ENCODE measurements around the gene ARHGAP18. TPM values are rescaled to one million over a fixed set of nuclear protein-coding genes. Genes with fewer than 3 reads are reported as not detected.
A peak's percentile ranks its signal among the peaks of the same experiment; 100 is the strongest.

Gene ARHGAP18
- total RNA-seq, 1 donor from 2014 or later = 16.3 TPM

GRCh38 chr6:129744201-129744879, 34.4 kb upstream of the ARHGAP18 start:
- Histone ChIP-seq H3K36me3 (ENCODE audit: control insufficient read depth, insufficient read depth, low read length) (no peaks in the 10 kb centered on the region), H3K4me3 (ENCODE audit: low read depth, low read length) (no peak overlapping the region), H3K27me3 (ENCODE audit: control insufficient read depth, insufficient read depth, low read length) (no peaks in the 10 kb centered on the region)
- TF ChIP-seq CTCF (IDR thresholded peaks at IDR 0.05; ENCODE audit: insufficient read depth, low read length, poor library complexity, severe bottlenecking) = no peak
- DNase-seq (ENCODE audit: low read depth) = peak; percentile 79

DNA sequence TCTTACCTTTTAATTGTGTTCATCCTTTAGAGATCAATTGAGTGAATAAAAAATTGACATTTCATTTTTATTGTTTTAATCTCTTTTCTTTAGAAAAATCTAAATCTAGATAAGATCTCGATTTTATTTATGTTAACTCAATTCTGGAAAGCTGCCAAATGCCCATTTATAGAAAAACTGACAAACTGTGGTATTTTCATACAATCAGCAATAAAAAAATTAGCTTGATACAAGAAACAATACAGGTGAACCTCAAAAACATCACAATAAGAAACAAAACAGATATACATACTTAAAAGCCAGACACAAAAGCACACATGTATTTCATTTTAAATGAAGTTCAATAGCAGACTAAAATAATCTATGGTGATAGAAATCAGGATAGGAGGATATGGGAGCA, 30.0 kb upstream of the ARHGAP18 start:
- no peak for TF ChIP-seq CTCF (IDR thresholded peaks at IDR 0.05; ENCODE audit: insufficient read depth, low read length, poor library complexity, severe bottlenecking)
- Histone ChIP-seq H3K36me3 (ENCODE audit: control insufficient read depth, insufficient read depth, low read length) (no peaks in the 10 kb centered on the region), H3K4me3 (ENCODE audit: low read depth, low read length) (no peak overlapping the region), H3K27me3 (ENCODE audit: control insufficient read depth, insufficient read depth, low read length) (no peaks in the 10 kb centered on the region)
- no peak for DNase-seq (ENCODE audit: low read depth)

- Histone ChIP-seq H3K36me3 (ENCODE audit: control insufficient read depth, insufficient read depth, low read length) (no peaks in the 10 kb centered on the region), H3K27me3 (ENCODE audit: control insufficient read depth, insufficient read depth, low read length) (no peaks in the 10 kb centered on the region), H3K4me3 (ENCODE audit: low read depth, low read length) (no peak overlapping the region)
- TF ChIP-seq CTCF (IDR thresholded peaks at IDR 0.05; ENCODE audit: insufficient read depth, low read length, poor library complexity, severe bottlenecking) = no peak
- DNase-seq (ENCODE audit: low read depth) = no peak
Measured at GRCh38 chr6:129736105-129736504, 26.1 kb upstream of the ARHGAP18 start.

DNA sequence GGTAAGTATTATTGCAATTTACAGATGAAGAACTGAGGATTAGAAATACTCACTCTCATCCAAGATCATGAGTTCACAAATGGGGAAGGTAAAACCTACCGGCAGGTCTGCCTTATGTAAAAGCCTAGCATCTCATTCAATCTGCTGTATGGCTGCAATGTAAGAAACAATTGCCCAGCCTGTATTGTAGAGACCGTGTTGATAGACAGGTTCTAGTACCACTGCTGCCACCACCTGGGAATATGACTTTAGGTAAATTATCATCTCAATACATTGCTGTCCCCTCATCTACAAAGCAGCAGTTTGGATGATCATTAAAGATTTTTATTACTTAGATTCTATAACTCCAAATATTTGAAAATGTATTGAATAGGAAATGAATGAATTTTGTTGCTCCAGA, 23.3 kb upstream of the ARHGAP18 start:
- TF ChIP-seq CTCF (IDR thresholded peaks at IDR 0.05; ENCODE audit: insufficient read depth, low read length, poor library complexity, severe bottlenecking) = no peak
- Histone ChIP-seq H3K4me3 (ENCODE audit: low read depth, low read length) (no peak overlapping the region), H3K36me3 (ENCODE audit: control insufficient read depth, insufficient read depth, low read length) (no peaks in the 10 kb centered on the region), H3K27me3 (ENCODE audit: control insufficient read depth, insufficient read depth, low read length) (no peaks in the 10 kb centered on the region)
- DNase-seq (ENCODE audit: low read depth) = no peak

- Histone ChIP-seq H3K4me3 (ENCODE audit: low read depth, low read length) (no peak overlapping the region), H3K27me3 (ENCODE audit: control insufficient read depth, insufficient read depth, low read length) (no peaks in the 10 kb centered on the region), H3K36me3 (ENCODE audit: control insufficient read depth, insufficient read depth, low read length) (no peaks in the 10 kb centered on the region)
- TF ChIP-seq CTCF (IDR thresholded peaks at IDR 0.05; ENCODE audit: insufficient read depth, low read length, poor library complexity, severe bottlenecking) = no peak
- no peak for DNase-seq (ENCODE audit: low read depth)
Measured at GRCh38 chr6:129732542-129732941, 22.6 kb upstream of the ARHGAP18 start.

DNA sequence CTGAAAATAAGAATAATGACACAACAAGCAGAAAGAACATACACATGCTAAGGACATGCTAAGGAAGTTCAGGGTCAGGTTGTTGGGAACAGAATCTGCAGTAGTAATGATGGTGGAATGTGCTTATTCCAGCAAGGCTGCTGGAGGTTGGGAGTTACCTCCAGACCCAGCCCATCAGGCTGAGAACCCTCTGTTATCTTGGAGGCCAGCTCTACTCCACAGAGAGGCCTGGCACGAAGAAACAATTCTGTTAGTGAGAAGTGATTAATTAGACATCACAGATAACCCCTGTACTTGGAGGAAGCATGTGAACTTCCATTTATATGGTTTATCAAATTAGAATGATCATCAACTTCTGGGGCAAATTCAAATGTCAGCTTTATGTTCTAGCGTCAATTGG, 22.1 kb upstream of the ARHGAP18 start:
- Histone ChIP-seq H3K27me3 (ENCODE audit: control insufficient read depth, insufficient read depth, low read length) (no peaks in the 10 kb centered on the region), H3K4me3 (ENCODE audit: low read depth, low read length) (no peak overlapping the region), H3K36me3 (ENCODE audit: control insufficient read depth, insufficient read depth, low read length) (no peaks in the 10 kb centered on the region)
- DNase-seq (ENCODE audit: low read depth) = no peak
- TF ChIP-seq CTCF (IDR thresholded peaks at IDR 0.05; ENCODE audit: insufficient read depth, low read length, poor library complexity, severe bottlenecking) = no peak

Measured in kidney epithelial cell (primary cell).